ENCODE measurements around the gene HSFX4. TPM values are rescaled to one million over a fixed set of nuclear protein-coding genes. Genes with fewer than 3 reads are reported as not detected.

Gene HSFX4
- total and polyA plus RNA-seq, 3 experiments from 2014 or later = not detected

GRCh38 chrX:149948016-149948415 is 18.6 kb downstream of the HSFX4 start:
- Mint-ChIP-seq H3K27ac (peak overlapping the region in 2 of 8 donors; percentile 39 to 61), H3K27me3 (peaks cover 0 to 2% of the 10 kb centered on the region in 2 donors), H3K9me3 (no peaks in the 10 kb centered on the region), H3K4me3 (no peak overlapping the region), H3K36me3 (peaks cover 0 to 46% (median 1%) of the 10 kb centered on the region in 3 donors), H3K4me1 (peaks cover 0 to 3% (median 0%) of the 10 kb centered on the region in 3 donors)
- Histone ChIP-seq H3K36me3 (ENCODE audit: insufficient read depth, low read length) (no peaks in the 10 kb centered on the region), H3K27me3 (ENCODE audit: insufficient read depth, low read length, poor library complexity, severe bottlenecking) (no peaks in the 10 kb centered on the region), H3K9me3 (ENCODE audit: low read length) (no peaks in the 10 kb centered on the region), H3K4me1 (ENCODE audit: insufficient read depth, low read length) (no peaks in the 10 kb centered on the region), H3K4me3 (ENCODE audit: low read length) (no peak overlapping the region), H3K27ac (ENCODE audit: low read depth, low read length) (no peak overlapping the region)
- ChIA-PET CTCF (no interaction called here), POLR2A (no interaction called here)
- no peak for DNase-seq

DNA sequence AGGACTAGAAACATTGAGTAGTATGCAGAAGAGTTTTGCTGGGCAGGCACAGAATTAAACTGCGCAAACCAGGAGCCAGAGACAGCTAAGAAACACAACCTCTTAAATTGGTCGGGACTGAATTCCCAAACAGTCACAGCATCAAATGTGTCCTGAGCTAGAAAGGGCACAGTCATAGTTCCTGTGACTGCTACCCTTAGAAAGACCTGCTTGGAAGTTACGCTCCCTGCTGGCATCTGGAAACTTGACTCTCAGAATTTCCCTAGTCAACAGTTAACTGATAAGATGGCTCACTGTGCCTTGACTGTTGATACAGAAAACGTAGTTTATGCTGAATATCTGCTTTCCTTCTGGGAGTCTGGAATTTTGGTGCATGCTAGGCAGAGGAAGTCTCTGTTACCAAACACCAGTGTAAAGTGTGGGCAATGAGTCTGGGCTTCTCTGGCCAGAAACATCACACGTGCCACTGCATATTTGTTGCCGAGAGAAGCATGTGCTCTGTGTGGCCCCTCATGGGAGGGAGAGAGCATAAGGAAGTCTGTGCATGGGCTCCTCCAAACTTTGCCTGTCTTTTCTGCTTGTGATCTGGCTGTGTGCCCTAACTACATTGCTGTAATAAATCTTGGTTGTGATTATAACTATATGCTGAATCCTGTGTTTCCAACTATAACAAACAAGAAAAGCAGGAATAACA is 20.5 kb downstream of the HSFX4 start:
- Mint-ChIP-seq H3K4me3 (no peak overlapping the region), H3K9me3 (no peaks in the 10 kb centered on the region), H3K4me1 (peaks cover 0 to 7% (median 5%) of the 10 kb centered on the region in 3 donors), H3K27ac (no peak overlapping the region), H3K27me3 (peaks cover 0 to under 1% of the 10 kb centered on the region in 2 donors), H3K36me3 (peaks cover 0 to 61% (median 1%) of the 10 kb centered on the region in 3 donors)
- no peaks in the 10 kb centered on the region for H3K36me3 ChIP-seq (ENCODE audit: insufficient read depth, low read length)
- no peak overlapping the region for H3K27ac ChIP-seq (ENCODE audit: low read depth, low read length)
- no peak for DNase-seq
- H3K9me3 ChIP-seq (ENCODE audit: low read length) = no peaks in the 10 kb centered on the region
- ChIA-PET CTCF (interaction anchor here (0.8 to 1.2 kb wide), 2 partner anchors 10 to 535 kb away, joined by 3 read pairs; no protein-coding TSS in a partner anchor), POLR2A (no interaction called here)
- H3K4me1 ChIP-seq (ENCODE audit: insufficient read depth, low read length) = no peaks in the 10 kb centered on the region
- H3K4me3 ChIP-seq (ENCODE audit: low read length) = no peak overlapping the region
- no peaks in the 10 kb centered on the region for H3K27me3 ChIP-seq (ENCODE audit: insufficient read depth, low read length, poor library complexity, severe bottlenecking)

DNA sequence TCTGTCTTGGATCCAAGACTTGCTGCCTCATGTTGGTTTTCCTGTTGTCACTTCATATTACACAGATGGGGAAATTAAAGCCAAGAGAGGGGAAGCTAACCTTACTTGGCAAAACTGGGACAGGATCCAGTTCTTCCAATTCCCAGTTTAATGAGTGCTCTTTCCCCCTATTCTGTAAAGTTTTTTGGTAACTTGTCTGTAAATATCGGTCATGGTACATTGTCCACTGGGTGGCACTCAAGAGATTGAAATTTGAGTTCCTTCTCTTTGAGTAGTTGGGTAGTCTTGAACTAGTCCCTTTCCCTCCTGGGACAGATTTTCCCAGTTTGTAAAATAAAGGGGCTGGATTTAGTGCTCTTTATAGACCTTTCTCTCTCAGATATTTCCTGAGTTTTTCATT is 21.3 kb downstream of the HSFX4 start:
- Histone ChIP-seq H3K9me3 (ENCODE audit: low read length) (no peaks in the 10 kb centered on the region), H3K36me3 (ENCODE audit: insufficient read depth, low read length) (no peaks in the 10 kb centered on the region), H3K4me1 (ENCODE audit: insufficient read depth, low read length) (no peaks in the 10 kb centered on the region), H3K27me3 (ENCODE audit: insufficient read depth, low read length, poor library complexity, severe bottlenecking) (no peaks in the 10 kb centered on the region), H3K4me3 (ENCODE audit: low read length) (no peak overlapping the region), H3K27ac (ENCODE audit: low read depth, low read length) (no peak overlapping the region)
- Mint-ChIP-seq H3K4me3 (no peak overlapping the region), H3K36me3 (peaks cover 0 to 57% (median 0%) of the 10 kb centered on the region in 3 donors), H3K4me1 (peaks cover 0 to 7% (median 5%) of the 10 kb centered on the region in 3 donors), H3K9me3 (no peaks in the 10 kb centered on the region), H3K27me3 (no peaks in the 10 kb centered on the region), H3K27ac (no peak overlapping the region)
- POLR2A ChIA-PET = no interaction called here
- CTCF ChIA-PET = interaction anchor here (1.2 kb wide), 1 partner anchor 534 kb away, joined by 3 read pairs; no protein-coding TSS in a partner anchor
- DNase-seq = no peak

DNA sequence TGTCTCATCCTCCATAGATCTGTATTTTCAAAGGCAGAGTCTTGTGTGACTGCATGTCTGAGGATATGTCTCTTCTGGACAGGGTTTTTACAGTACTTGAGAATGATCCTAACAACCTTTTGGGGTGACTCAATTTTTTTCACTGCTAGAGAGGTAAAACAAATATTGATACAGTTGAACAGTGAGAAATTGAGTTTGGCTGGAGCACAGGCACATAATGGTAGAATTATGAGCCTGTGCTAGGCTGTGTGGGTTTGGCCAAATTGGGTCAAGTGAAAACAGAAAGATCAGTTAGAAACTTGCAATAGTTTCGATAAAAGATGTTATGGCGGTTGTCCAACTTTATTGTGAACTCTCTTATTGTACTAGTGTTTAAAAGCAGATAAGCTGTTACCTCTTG is 32.2 kb downstream of the HSFX4 start:
- no peaks in the 10 kb centered on the region for H3K4me1 ChIP-seq (ENCODE audit: insufficient read depth, low read length)
- Mint-ChIP-seq H3K4me1 (peaks cover 0 to 6% (median 0%) of the 10 kb centered on the region in 3 donors), H3K27me3 (peaks cover 0 to 5% of the 10 kb centered on the region in 2 donors), H3K27ac (no peak overlapping the region), H3K36me3 (peaks cover 0 to 54% (median 6%) of the 10 kb centered on the region in 3 donors), H3K9me3 (no peaks in the 10 kb centered on the region), H3K4me3 (no peak overlapping the region)
- DNase-seq = no peak
- ChIA-PET CTCF (no interaction called here), POLR2A (interaction anchor here (0.7 kb wide), 1 partner anchor 402 kb away, joined by 3 read pairs; no protein-coding TSS in a partner anchor)
- H3K27ac ChIP-seq (ENCODE audit: low read depth, low read length) = no peak overlapping the region
- no peaks in the 10 kb centered on the region for H3K27me3 ChIP-seq (ENCODE audit: insufficient read depth, low read length, poor library complexity, severe bottlenecking)
- no peaks in the 10 kb centered on the region for H3K36me3 ChIP-seq (ENCODE audit: insufficient read depth, low read length)
- no peaks in the 10 kb centered on the region for H3K9me3 ChIP-seq (ENCODE audit: low read length)
- H3K4me3 ChIP-seq (ENCODE audit: low read length) = no peak overlapping the region

DNA sequence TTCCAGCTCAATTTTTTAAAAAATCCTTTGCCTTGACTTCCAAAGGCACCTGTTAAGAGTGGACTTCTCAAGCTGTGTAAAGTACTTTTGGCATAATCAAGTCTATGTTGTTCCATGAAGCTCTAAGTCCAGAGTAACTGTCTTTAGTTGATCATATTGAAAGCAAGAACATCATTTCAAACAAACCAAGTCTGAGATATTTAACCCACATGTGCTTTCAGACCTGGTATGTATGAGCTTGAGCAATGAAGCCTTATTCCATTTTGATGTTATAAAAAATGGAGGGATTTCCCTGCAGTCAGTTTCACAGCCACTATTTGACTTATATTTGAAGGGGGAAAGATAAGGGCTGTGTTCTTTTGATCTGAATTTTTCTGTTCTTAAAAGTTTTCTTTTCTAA is 32.6 kb downstream of the HSFX4 start:
- no peak overlapping the region for H3K4me3 ChIP-seq (ENCODE audit: low read length)
- H3K27ac ChIP-seq (ENCODE audit: low read depth, low read length) = no peak overlapping the region
- DNase-seq = no peak
- no peak overlapping the region for H3K4me3 Mint-ChIP-seq
- no peaks in the 10 kb centered on the region for H3K36me3 ChIP-seq (ENCODE audit: insufficient read depth, low read length)
- no peaks in the 10 kb centered on the region for H3K9me3 ChIP-seq (ENCODE audit: low read length)
- no peaks in the 10 kb centered on the region for H3K4me1 ChIP-seq (ENCODE audit: insufficient read depth, low read length)
- no peaks in the 10 kb centered on the region for H3K9me3 Mint-ChIP-seq
- H3K27me3 ChIP-seq (ENCODE audit: insufficient read depth, low read length, poor library complexity, severe bottlenecking) = no peaks in the 10 kb centered on the region
- CTCF ChIA-PET = interaction anchor here (0.9 kb wide), 1 partner anchor 402 kb away, joined by 3 read pairs; no protein-coding TSS in a partner anchor
- H3K36me3 Mint-ChIP-seq = peaks cover 0 to 55% (median 6%) of the 10 kb centered on the region in 3 donors
- H3K27ac Mint-ChIP-seq = no peak overlapping the region
- peaks cover 0 to 6% (median 0%) of the 10 kb centered on the region in 3 donors for H3K4me1 Mint-ChIP-seq
- POLR2A ChIA-PET = interaction anchor here (0.7 kb wide), 1 partner anchor 401 kb away, joined by 3 read pairs; no protein-coding TSS in a partner anchor
- peaks cover 0 to 2% of the 10 kb centered on the region in 2 donors for H3K27me3 Mint-ChIP-seq

- POLR2A ChIA-PET = no interaction called here
- Mint-ChIP-seq H3K27me3 (peaks cover 0 to 2% of the 10 kb centered on the region in 2 donors), H3K27ac (peak overlapping the region in 2 of 8 donors; percentile 45 to 58)
Measured at GRCh38 chrX:149962859-149963757, 33.7 kb downstream of the HSFX4 start.

GRCh38 chrX:149979126-149979644 is 49.8 kb downstream of the HSFX4 start:
- H3K9me3 Mint-ChIP-seq = no peaks in the 10 kb centered on the region
- Histone ChIP-seq H3K9me3 (ENCODE audit: low read length) (no peaks in the 10 kb centered on the region), H3K27me3 (ENCODE audit: insufficient read depth, low read length, poor library complexity, severe bottlenecking) (no peaks in the 10 kb centered on the region), H3K4me3 (ENCODE audit: low read length) (no peak overlapping the region), H3K36me3 (ENCODE audit: insufficient read depth, low read length) (no peaks in the 10 kb centered on the region), H3K27ac (ENCODE audit: low read depth, low read length) (no peak overlapping the region), H3K4me1 (ENCODE audit: insufficient read depth, low read length) (no peaks in the 10 kb centered on the region)
- no peak for DNase-seq
- H3K27ac Mint-ChIP-seq = no peak overlapping the region
- H3K4me1 Mint-ChIP-seq = no peaks in the 10 kb centered on the region
- CTCF ChIA-PET = no interaction called here
- H3K36me3 Mint-ChIP-seq = peaks cover 0 to 4% (median 0%) of the 10 kb centered on the region in 3 donors
- no peak overlapping the region for H3K4me3 Mint-ChIP-seq
- POLR2A ChIA-PET = no interaction called here
- H3K27me3 Mint-ChIP-seq = peaks cover 0 to 2% of the 10 kb centered on the region in 2 donors

More at GRCh38 chrX:149962859-149963757, 33.7 kb downstream of the HSFX4 start:
- Mint-ChIP-seq H3K36me3 (peaks cover 0 to 52% (median 6%) of the 10 kb centered on the region in 3 donors), H3K4me1 (peaks cover 0 to 6% (median 0%) of the 10 kb centered on the region in 3 donors), H3K9me3 (no peaks in the 10 kb centered on the region), H3K4me3 (no peak overlapping the region)
- Histone ChIP-seq H3K9me3 (ENCODE audit: low read length) (no peaks in the 10 kb centered on the region), H3K4me1 (ENCODE audit: insufficient read depth, low read length) (no peaks in the 10 kb centered on the region), H3K4me3 (ENCODE audit: low read length) (no peak overlapping the region), H3K27me3 (ENCODE audit: insufficient read depth, low read length, poor library complexity, severe bottlenecking) (no peaks in the 10 kb centered on the region), H3K27ac (ENCODE audit: low read depth, low read length) (no peak overlapping the region), H3K36me3 (ENCODE audit: insufficient read depth, low read length) (no peaks in the 10 kb centered on the region)
- CTCF ChIA-PET = interaction anchor here (0.9 kb wide), 1 partner anchor 401 kb away, joined by 3 read pairs; no protein-coding TSS in a partner anchor
- DNase-seq = no peak

All from CD8-positive, alpha-beta memory T cell (primary cell).